Neural crest cell (in vitro differentiated cells): ENCODE measurements around the gene COPG2. TPM values are rescaled to one million over a fixed set of nuclear protein-coding genes. Genes with fewer than 3 reads are reported as not detected.

Experiments
- DNase-seq: peaks from one replicate; pipeline ENCODE4 v3.0.0; 2021; ENCODE audit warnings: low read depth, mixed read lengths, low spot score
- H3K27ac Mint-ChIP-seq: one replicate; pipeline ENCODE4 v1.8.0; 2021; ENCODE audit warnings: mild to moderate bottlenecking, mixed read lengths; ENCODE audit not compliant: unreplicated experiment
- H3K27me3 Mint-ChIP-seq: 2 replicates; pipeline ENCODE4 v1.8.0; 2021; ENCODE audit warnings: low read depth, mild to moderate bottlenecking, mixed read lengths
- H3K36me3 Mint-ChIP-seq: 2 replicates; pipeline ENCODE4 v1.8.0; 2021; ENCODE audit warnings: low read depth, mild to moderate bottlenecking, mixed read lengths
- H3K4me1 Mint-ChIP-seq: 2 replicates; pipeline ENCODE4 v1.8.0; 2021; ENCODE audit warnings: mixed read lengths
- H3K4me3 Mint-ChIP-seq: one replicate; pipeline ENCODE4 v1.8.0; 2021; ENCODE audit warnings: mild to moderate bottlenecking, mixed read lengths
- H3K9me3 Mint-ChIP-seq: 2 replicates; pipeline ENCODE4 v1.8.0; 2021; ENCODE audit warnings: mixed read lengths
- CTCF ChIP-seq: fragments of 200-600 bp; sonication (generic); conservative IDR thresholded peaks from 2 replicates; pipeline ENCODE4 v1.5.0; 2021; ENCODE audit warnings: antibody characterized with exemption, mild to moderate bottlenecking
- total RNA-seq: library from RNA; stranded (reverse); gene quantifications from 2 replicates; pipeline ENCODE4 v1.2.1, GENCODE V29; 2021

The COPG2 gene
- total RNA-seq, 1 donor from 2014 or later: 62.7 TPM

- Mint-ChIP-seq H3K36me3 (no peaks in the 10 kb centered on the region), H3K4me1 (peaks cover 20% of the 10 kb centered on the region), H3K9me3 (no peaks in the 10 kb centered on the region), H3K27ac (no peak overlapping the region), H3K27me3 (no peaks in the 10 kb centered on the region), H3K4me3 (peak overlapping the region; percentile 86)
- TF ChIP-seq CTCF: no peak
- no peak for DNase-seq
Measured at GRCh38 chr7:130667593-130668257, 823 bp downstream of the COPG2 start.

- no peak for DNase-seq
- Mint-ChIP-seq H3K36me3 (peaks cover 10% of the 10 kb centered on the region), H3K9me3 (no peaks in the 10 kb centered on the region), H3K4me3 (no peak overlapping the region), H3K4me1 (peaks cover 5% of the 10 kb centered on the region), H3K27ac (no peak overlapping the region), H3K27me3 (no peaks in the 10 kb centered on the region)
- TF ChIP-seq CTCF: no peak
Measured at GRCh38 chr7:130662426-130662825, 6.1 kb downstream of the COPG2 start.

- H3K27me3 Mint-ChIP-seq: no peaks in the 10 kb centered on the region
- no peak for DNase-seq
- no peak overlapping the region for H3K4me3 Mint-ChIP-seq
- H3K4me1 Mint-ChIP-seq: no peaks in the 10 kb centered on the region
- H3K9me3 Mint-ChIP-seq: no peaks in the 10 kb centered on the region
- no peak overlapping the region for H3K27ac Mint-ChIP-seq
- no peak for TF ChIP-seq CTCF
- peaks cover 18% of the 10 kb centered on the region for H3K36me3 Mint-ChIP-seq
Measured at GRCh38 chr7:130655286-130655685, 13.3 kb downstream of the COPG2 start.

GRCh38 chr7:130654850-130655249 is 13.7 kb downstream of the COPG2 start:
- H3K27ac Mint-ChIP-seq: no peak overlapping the region
- no peak for TF ChIP-seq CTCF
- peaks cover 18% of the 10 kb centered on the region for H3K36me3 Mint-ChIP-seq
- no peaks in the 10 kb centered on the region for H3K9me3 Mint-ChIP-seq
- no peaks in the 10 kb centered on the region for H3K27me3 Mint-ChIP-seq
- no peak overlapping the region for H3K4me3 Mint-ChIP-seq
- H3K4me1 Mint-ChIP-seq: no peaks in the 10 kb centered on the region
- no peak for DNase-seq

GRCh38 chr7:130650611-130651120 is 17.9 kb downstream of the COPG2 start:
- Mint-ChIP-seq H3K36me3 (peaks cover 52% of the 10 kb centered on the region), H3K27me3 (no peaks in the 10 kb centered on the region), H3K4me1 (no peaks in the 10 kb centered on the region), H3K27ac (no peak overlapping the region), H3K4me3 (no peak overlapping the region), H3K9me3 (peaks cover 9% of the 10 kb centered on the region)
- no peak for DNase-seq
- no peak for TF ChIP-seq CTCF
